H1 (cell line): ENCODE measurements around the gene NOS1AP. TPM values are rescaled to one million over a fixed set of nuclear protein-coding genes. Genes with fewer than 3 reads are reported as not detected.
A peak's percentile ranks its signal among the peaks of the same experiment; 100 is the strongest.

Experiments used
- BACH1 ChIP-seq: IDR thresholded peaks from 2 replicates; pipeline ENCODE4 v1.6.1; 2012; ENCODE audit warnings: low read length, improper control_type of control experiment
- CBX8 ChIP-seq: fragments of 300-800, 300-1000 bp; sonication (generic); IDR thresholded peaks from 2 replicates; pipeline ENCODE4 v1.7.1; 2016; ENCODE audit warnings: low read depth, low read length, borderline replicate concordance
- EP300 ChIP-seq, 2 experiments: IDR thresholded peaks; 1 replicate in 1 of 2; 2 replicates in 1 of 2; pipeline ENCODE4 v1.6.1; 2011 to 2012; ENCODE audit warnings: low read depth in 2 of 2, low read length in 2 of 2, mild to moderate bottlenecking in 2 of 2, borderline replicate concordance in 1 of 2, inconsistent platforms in 1 of 2, moderate library complexity in 1 of 2
- FOSL1 ChIP-seq: IDR thresholded peaks from 2 replicates; pipeline ENCODE4 v1.6.1; 2011; ENCODE audit warnings: mild to moderate bottlenecking, low read depth, low read length, moderate library complexity; ENCODE audit not compliant: insufficient read depth
- HDAC6 ChIP-seq: IDR thresholded peaks from one replicate; pipeline ENCODE4 v1.7.1; 2012; ENCODE audit warnings: low read depth, mild to moderate bottlenecking, inconsistent platforms, low read length, moderate library complexity
- KDM1A ChIP-seq: fragments of 200-600, 300-600 bp; sonication (generic); IDR thresholded peaks from 2 replicates; pipeline ENCODE4 v1.7.1; 2016; ENCODE audit warnings: mild to moderate bottlenecking, low read length, borderline replicate concordance
- KDM5A ChIP-seq: fragments of 200-600 bp; IDR thresholded peaks from 2 replicates; pipeline ENCODE4 v1.7.1; 2012; ENCODE audit warnings: mild to moderate bottlenecking, low read length, inconsistent platforms, mixed read lengths
- MAX ChIP-seq: IDR thresholded peaks from 2 replicates; pipeline ENCODE4 v1.6.1; 2012; ENCODE audit warnings: inconsistent platforms
- NRF1 ChIP-seq: IDR thresholded peaks from 2 replicates; pipeline ENCODE4 v1.6.1; 2011; ENCODE audit warnings: mild to moderate bottlenecking, low read depth, low read length, improper control_type of control experiment
- POLR2AphosphoS5 ChIP-seq: IDR thresholded peaks from 2 replicates; pipeline ENCODE4 v1.6.1; 2011; ENCODE audit warnings: low read depth, low read length
- RFX5 ChIP-seq: IDR thresholded peaks from 2 replicates; pipeline ENCODE4 v1.6.1; 2011; ENCODE audit warnings: low read depth, low read length, improper control_type of control experiment, borderline replicate concordance
- SIX5 ChIP-seq: IDR thresholded peaks from 2 replicates; pipeline ENCODE4 v1.6.1; 2011; ENCODE audit warnings: mild to moderate bottlenecking, low read depth, low read length
- SRF ChIP-seq: IDR thresholded peaks from 2 replicates; pipeline ENCODE4 v1.6.1; 2011; ENCODE audit warnings: mild to moderate bottlenecking, low read depth, low read length, moderate library complexity
- SUZ12 ChIP-seq: fragments of 200-600 bp; sonication (generic); IDR thresholded peaks from 2 replicates; pipeline ENCODE4 v1.6.1; 2012; ENCODE audit warnings: mild to moderate bottlenecking, inconsistent platforms, low read length, moderate library complexity, mixed read lengths
- TAF7 ChIP-seq: optimal IDR thresholded peaks from 2 replicates; pipeline ENCODE3; 2011; ENCODE audit warnings: low read depth, mild to moderate bottlenecking, inconsistent platforms, low read length, moderate library complexity, borderline replicate concordance
- TBP ChIP-seq: IDR thresholded peaks from 2 replicates; pipeline ENCODE4 v1.6.1; 2011; ENCODE audit warnings: low read depth, low read length, improper control_type of control experiment
- TCF12 ChIP-seq: IDR thresholded peaks from 2 replicates; pipeline ENCODE4 v1.6.1; 2011; ENCODE audit warnings: low read depth, mild to moderate bottlenecking, low read length
- YY1 ChIP-seq: IDR thresholded peaks from 2 replicates; pipeline ENCODE4 v1.6.1; 2011; ENCODE audit warnings: low read depth, mild to moderate bottlenecking, low read length
- ZNF274 ChIP-seq: IDR thresholded peaks from 2 replicates; pipeline ENCODE4 v1.7.0; 2012; ENCODE audit warnings: low read length, borderline replicate concordance; ENCODE audit errors: extremely low read depth
- polyA plus RNA-seq, 7 experiments: library from polyadenylated mRNA; depleted of rRNA in 3 of 7; stranded (reverse) in 5 of 7; unstranded in 2 of 7; fragments of >200 nt in 5 of 7; fragments of 200-250 nt in 2 of 7; gene quantifications; 1 replicate in 5 of 7; 2 replicates in 1 of 7; 4 replicates in 1 of 7; pipeline versions ENCODE4 v1.2.1 to v1.2.3, GENCODE V29; 2011 to 2013; ENCODE audit warnings: missing spikeins in 2 of 7, mixed read lengths in 2 of 7
- total RNA-seq: library from RNA; stranded (reverse); fragmentation: NEBNext Ultra II Directional; extraction: Animal tissue kit (Norgen Biotek cat#: 25700); gene quantifications from 2 replicates; pipeline ENCODE4 v1.2.1, GENCODE V29; 2021
- TF ChIP-seq, protein P1 (sequence below): IDR thresholded peaks from 2 replicates; pipeline ENCODE4 v1.6.1; 2011; ENCODE audit warnings: low read depth, mild to moderate bottlenecking, low read length; ENCODE audit not compliant: insufficient read depth

The NOS1AP gene
- total and polyA plus RNA-seq, 2 of the 8 experiments (the other 6 are each of a cell fraction or from before 2014, with no cell fraction given) = 2.4 to 12.1 TPM

- TF ChIP-seq ZNF274 (no peak), EP300 (IDR thresholded peaks at IDR 0.05; ENCODE audit: borderline replicate concordance in 1 of 2, low read depth in 2 of 2, low read length in 2 of 2) (no peak), KDM1A (no peak), SUZ12 (no peak), BACH1 (no peak), POLR2AphosphoS5 (no peak), TAF7 (no peak), FOSL1 (no peak), TBP (no peak; the same call in 1 of the 2 replicates), CBX8 (no peak), HDAC6 (no peak), YY1 (peak; percentile 91), TCF12 (no peak), RFX5 (no peak), SIX5 (no peak), SRF (no peak), NRF1 (no peak), KDM5A (no peak), MAX (no peak)
- TF ChIP-seq, protein P1, sequence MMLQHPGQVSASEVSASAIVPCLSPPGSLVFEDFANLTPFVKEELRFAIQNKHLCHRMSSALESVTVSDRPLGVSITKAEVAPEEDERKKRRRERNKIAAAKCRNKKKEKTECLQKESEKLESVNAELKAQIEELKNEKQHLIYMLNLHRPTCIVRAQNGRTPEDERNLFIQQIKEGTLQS = no peak
Measured at GRCh38 chr1:162056043-162056442, 13.4 kb upstream of the NOS1AP start (continued).
